Neural cell (in vitro differentiated cells): Measurements from ENCODE around the gene TPM2. TPM values are rescaled to one million over a fixed set of nuclear protein-coding genes. Genes with fewer than 3 reads are reported as not detected.

Source experiments
- H2AFZ ChIP-seq: fragments of 200-600, 300-800 bp; sonication (generic), shearing (Covaris generic); 2 replicates; pipeline ENCODE4 v1.6.0; 2014; ENCODE audit warnings: low read depth, mild to moderate bottlenecking, antibody characterized with exemption, low read length, moderate library complexity
- H3F3A ChIP-seq: fragments of 200-600 bp; shearing (Covaris generic); 2 replicates; pipeline ENCODE4 v1.6.1; 2016; ENCODE audit warnings: mild to moderate bottlenecking, moderate library complexity, mixed read lengths, antibody characterized with exemption, low read length; ENCODE audit not compliant: insufficient read depth, poor library complexity, severe bottlenecking
- H3K27ac ChIP-seq: fragments of 200-600, 300-800 bp; sonication (generic), shearing (Covaris generic); 2 replicates; pipeline ENCODE4 v1.5.1; 2014; ENCODE audit warnings: mild to moderate bottlenecking, low read length, moderate library complexity
- H3K27me3 ChIP-seq: fragments of 300-800, 200-600 bp; sonication (generic), shearing (Covaris generic); 2 replicates; pipeline ENCODE4 v1.6.0; 2014; ENCODE audit warnings: mild to moderate bottlenecking, low read depth, low read length, moderate library complexity; ENCODE audit not compliant: insufficient read depth
- H3K36me3 ChIP-seq: fragments of 300-800, 200-600 bp; sonication (generic), shearing (Covaris generic); 2 replicates; pipeline ENCODE4 v1.5.1; 2014; ENCODE audit warnings: mild to moderate bottlenecking, antibody characterized with exemption, low read length, moderate library complexity; ENCODE audit not compliant: insufficient read depth
- H3K4me2 ChIP-seq: fragments of 300-800, 200-600 bp; sonication (generic), shearing (Covaris generic); 2 replicates; pipeline ENCODE4 v1.6.0; 2014; ENCODE audit warnings: mild to moderate bottlenecking, low read length
- H3K4me3 ChIP-seq: fragments of 300-800, 200-600 bp; sonication (generic), shearing (Covaris generic); 2 replicates; pipeline ENCODE4 v1.5.1; 2014; ENCODE audit warnings: mild to moderate bottlenecking, low read length, moderate library complexity
- H3K79me2 ChIP-seq: fragments of 200-600 bp; shearing (Covaris generic); replicated peaks from 2 replicates; pipeline ENCODE4 v1.6.0; 2014; ENCODE audit warnings: mild to moderate bottlenecking, low read length, moderate library complexity; ENCODE audit not compliant: insufficient read depth
- H3K9ac ChIP-seq: fragments of 300-800, 200-600 bp; sonication (generic), shearing (Covaris generic); 2 replicates; pipeline ENCODE4 v1.6.1; 2016; ENCODE audit warnings: mild to moderate bottlenecking, low read length, mixed read lengths
- H3K9me2 ChIP-seq: fragments of 200-600 bp; shearing (Covaris generic); 2 replicates; pipeline ENCODE4 v1.6.1; 2016; ENCODE audit warnings: mild to moderate bottlenecking, low read length, mixed read lengths; ENCODE audit not compliant: insufficient read depth
- H3K9me3 ChIP-seq: fragments of 200-600, 300-800 bp; sonication (generic), shearing (Covaris generic); 2 replicates; pipeline ENCODE4 v1.6.1; 2016; ENCODE audit warnings: mild to moderate bottlenecking, mixed run types, low read length, moderate library complexity, mixed read lengths
- H4K20me1 ChIP-seq: fragments of 200-600 bp; shearing (Covaris generic); 2 replicates; pipeline ENCODE4 v1.6.1; 2016; ENCODE audit warnings: mild to moderate bottlenecking, mixed run types; ENCODE audit not compliant: insufficient read depth
- EP300 ChIP-seq: fragments of 450-650 bp; conservative IDR thresholded peaks from 2 replicates; pipeline ENCODE4 v1.6.1; 2014; ENCODE audit warnings: antibody characterized with exemption, mild to moderate bottlenecking, moderate library complexity; ENCODE audit not compliant: poor library complexity, severe bottlenecking
- EZH2 ChIP-seq: fragments of 200-600, 300-800 bp; shearing (Covaris generic), sonication (generic); IDR thresholded peaks from 2 replicates; pipeline ENCODE4 v1.6.1; 2014; ENCODE audit warnings: antibody characterized with exemption, low read length, borderline replicate concordance, mild to moderate bottlenecking; ENCODE audit not compliant: insufficient read depth, poor library complexity, severe bottlenecking
- MXI1 ChIP-seq: fragments of 450-650 bp; conservative IDR thresholded peaks from 2 replicates; pipeline ENCODE4 v1.6.1; 2014; ENCODE audit warnings: antibody characterized with exemption, mild to moderate bottlenecking; ENCODE audit not compliant: poor library complexity, severe bottlenecking
- POLR2AphosphoS5 ChIP-seq: IDR thresholded peaks from 2 replicates; pipeline ENCODE4 v1.6.1; 2012
- RAD21 ChIP-seq: fragments of 450-650 bp; conservative IDR thresholded peaks from 2 replicates; pipeline ENCODE4 v1.6.1; 2014; ENCODE audit warnings: antibody characterized with exemption, mild to moderate bottlenecking, moderate library complexity
- SMC3 ChIP-seq: fragments of 450-650 bp; conservative IDR thresholded peaks from 2 replicates; pipeline ENCODE4 v1.6.1; 2014; ENCODE audit warnings: antibody characterized with exemption, mild to moderate bottlenecking, moderate library complexity; ENCODE audit not compliant: poor library complexity
- TAF1 ChIP-seq: IDR thresholded peaks from 2 replicates; pipeline ENCODE4 v1.6.1; 2012; ENCODE audit warnings: low read depth
- polyA plus RNA-seq: library from polyadenylated mRNA; depleted of rRNA; stranded (reverse); fragments of >200 nt; gene quantifications from 2 replicates; pipeline ENCODE4 v1.2.3, GENCODE V29; 2014
- TF ChIP-seq, protein P1 (sequence below): IDR thresholded peaks from 2 replicates; pipeline ENCODE4 v1.6.1; 2012; ENCODE audit warnings: borderline replicate concordance
- TF ChIP-seq, protein P2 (sequence below): fragments of 450-650 bp; IDR thresholded peaks from 2 replicates; pipeline ENCODE4 v1.5.1; 2014; ENCODE audit warnings: antibody characterized with exemption, mild to moderate bottlenecking, moderate library complexity; ENCODE audit not compliant: poor library complexity, severe bottlenecking

The TPM2 gene
- polyA plus RNA-seq, 1 donor from 2014 or later = not detected

DNA sequence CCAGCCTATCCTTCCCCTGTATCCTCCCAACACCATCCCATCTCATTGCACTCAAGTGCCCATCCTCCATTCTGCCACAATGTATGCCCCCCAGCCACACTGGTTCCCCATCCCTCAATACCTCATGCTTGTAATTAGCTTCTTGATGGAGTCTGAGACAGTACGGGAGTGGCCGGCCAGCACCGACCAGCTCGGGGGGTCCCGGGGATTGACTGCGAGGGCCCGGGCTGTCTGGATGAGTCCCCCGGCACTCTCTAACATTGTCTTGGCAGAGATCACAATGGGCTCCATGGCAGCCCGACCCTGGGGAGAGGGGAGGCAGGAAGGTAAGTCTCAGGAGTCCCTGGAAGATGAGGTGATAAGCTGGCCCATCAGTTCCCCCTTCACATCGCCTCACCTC is 17.2 kb upstream of the TPM2 start:
- no peak overlapping the region for H3K4me2 ChIP-seq
- no peaks in the 10 kb centered on the region for H3K79me2 ChIP-seq
- peaks cover 12% of the 10 kb centered on the region for H3K36me3 ChIP-seq
- TF ChIP-seq, protein P1, sequence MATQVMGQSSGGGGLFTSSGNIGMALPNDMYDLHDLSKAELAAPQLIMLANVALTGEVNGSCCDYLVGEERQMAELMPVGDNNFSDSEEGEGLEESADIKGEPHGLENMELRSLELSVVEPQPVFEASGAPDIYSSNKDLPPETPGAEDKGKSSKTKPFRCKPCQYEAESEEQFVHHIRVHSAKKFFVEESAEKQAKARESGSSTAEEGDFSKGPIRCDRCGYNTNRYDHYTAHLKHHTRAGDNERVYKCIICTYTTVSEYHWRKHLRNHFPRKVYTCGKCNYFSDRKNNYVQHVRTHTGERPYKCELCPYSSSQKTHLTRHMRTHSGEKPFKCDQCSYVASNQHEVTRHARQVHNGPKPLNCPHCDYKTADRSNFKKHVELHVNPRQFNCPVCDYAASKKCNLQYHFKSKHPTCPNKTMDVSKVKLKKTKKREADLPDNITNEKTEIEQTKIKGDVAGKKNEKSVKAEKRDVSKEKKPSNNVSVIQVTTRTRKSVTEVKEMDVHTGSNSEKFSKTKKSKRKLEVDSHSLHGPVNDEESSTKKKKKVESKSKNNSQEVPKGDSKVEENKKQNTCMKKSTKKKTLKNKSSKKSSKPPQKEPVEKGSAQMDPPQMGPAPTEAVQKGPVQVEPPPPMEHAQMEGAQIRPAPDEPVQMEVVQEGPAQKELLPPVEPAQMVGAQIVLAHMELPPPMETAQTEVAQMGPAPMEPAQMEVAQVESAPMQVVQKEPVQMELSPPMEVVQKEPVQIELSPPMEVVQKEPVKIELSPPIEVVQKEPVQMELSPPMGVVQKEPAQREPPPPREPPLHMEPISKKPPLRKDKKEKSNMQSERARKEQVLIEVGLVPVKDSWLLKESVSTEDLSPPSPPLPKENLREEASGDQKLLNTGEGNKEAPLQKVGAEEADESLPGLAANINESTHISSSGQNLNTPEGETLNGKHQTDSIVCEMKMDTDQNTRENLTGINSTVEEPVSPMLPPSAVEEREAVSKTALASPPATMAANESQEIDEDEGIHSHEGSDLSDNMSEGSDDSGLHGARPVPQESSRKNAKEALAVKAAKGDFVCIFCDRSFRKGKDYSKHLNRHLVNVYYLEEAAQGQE = no peak
- TF ChIP-seq MXI1 (no peak), RAD21 (no peak), TAF1 (no peak), POLR2AphosphoS5 (no peak), EZH2 (no peak), SMC3 (no peak), EP300 (no peak)
- TF ChIP-seq, protein P2, sequence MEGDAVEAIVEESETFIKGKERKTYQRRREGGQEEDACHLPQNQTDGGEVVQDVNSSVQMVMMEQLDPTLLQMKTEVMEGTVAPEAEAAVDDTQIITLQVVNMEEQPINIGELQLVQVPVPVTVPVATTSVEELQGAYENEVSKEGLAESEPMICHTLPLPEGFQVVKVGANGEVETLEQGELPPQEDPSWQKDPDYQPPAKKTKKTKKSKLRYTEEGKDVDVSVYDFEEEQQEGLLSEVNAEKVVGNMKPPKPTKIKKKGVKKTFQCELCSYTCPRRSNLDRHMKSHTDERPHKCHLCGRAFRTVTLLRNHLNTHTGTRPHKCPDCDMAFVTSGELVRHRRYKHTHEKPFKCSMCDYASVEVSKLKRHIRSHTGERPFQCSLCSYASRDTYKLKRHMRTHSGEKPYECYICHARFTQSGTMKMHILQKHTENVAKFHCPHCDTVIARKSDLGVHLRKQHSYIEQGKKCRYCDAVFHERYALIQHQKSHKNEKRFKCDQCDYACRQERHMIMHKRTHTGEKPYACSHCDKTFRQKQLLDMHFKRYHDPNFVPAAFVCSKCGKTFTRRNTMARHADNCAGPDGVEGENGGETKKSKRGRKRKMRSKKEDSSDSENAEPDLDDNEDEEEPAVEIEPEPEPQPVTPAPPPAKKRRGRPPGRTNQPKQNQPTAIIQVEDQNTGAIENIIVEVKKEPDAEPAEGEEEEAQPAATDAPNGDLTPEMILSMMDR = no peak
- no peaks in the 10 kb centered on the region for H3F3A ChIP-seq
- no peak overlapping the region for H2AFZ ChIP-seq
- no peaks in the 10 kb centered on the region for H4K20me1 ChIP-seq
- H3K27ac ChIP-seq = no peak overlapping the region
- H3K9me3 ChIP-seq = no peaks in the 10 kb centered on the region
- no peak overlapping the region for H3K4me3 ChIP-seq
- no peaks in the 10 kb centered on the region for H3K27me3 ChIP-seq
- no peak overlapping the region for H3K9ac ChIP-seq
- H3K9me2 ChIP-seq = no peaks in the 10 kb centered on the region

DNA sequence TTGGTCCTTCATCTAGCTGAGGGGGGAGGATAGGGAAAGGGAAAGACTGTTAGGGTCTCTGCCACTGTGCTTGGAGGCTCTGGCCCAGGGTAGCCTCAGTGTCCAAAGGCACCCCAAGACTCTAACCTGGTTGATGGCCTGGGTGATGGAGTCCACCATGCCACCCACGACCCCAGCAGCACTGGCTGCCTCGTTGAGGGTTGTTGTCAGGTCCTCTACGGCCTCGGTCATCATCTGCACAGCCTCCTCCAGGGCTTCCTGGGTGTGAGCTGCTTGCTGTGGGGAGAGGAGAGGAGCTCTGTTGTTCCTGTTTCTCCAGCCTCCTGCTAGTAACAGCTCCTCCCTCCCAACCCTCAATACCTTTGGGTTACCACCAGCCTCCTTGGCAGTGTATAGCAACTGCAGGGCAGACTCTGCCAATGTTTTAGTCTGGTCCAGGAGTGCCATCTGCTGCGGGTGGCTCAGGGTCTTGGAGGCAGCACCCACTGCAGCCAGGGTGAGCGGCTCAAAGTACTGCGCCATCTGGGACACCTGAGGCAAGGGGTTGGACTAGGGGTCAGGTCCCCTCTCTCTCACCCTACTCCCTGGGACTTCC is 16.2 kb upstream of the TPM2 start:
- Histone ChIP-seq H3K9ac (no peak overlapping the region), H3K36me3 (peaks cover 9% of the 10 kb centered on the region), H3K4me2 (no peak overlapping the region), H3K4me3 (no peak overlapping the region), H3K27me3 (no peaks in the 10 kb centered on the region), H3F3A (no peaks in the 10 kb centered on the region), H3K79me2 (no peaks in the 10 kb centered on the region), H3K27ac (no peak overlapping the region), H2AFZ (no peak overlapping the region), H3K9me3 (no peaks in the 10 kb centered on the region), H3K9me2 (no peaks in the 10 kb centered on the region), H4K20me1 (no peaks in the 10 kb centered on the region)
- no peak for TF ChIP-seq SMC3
- TF ChIP-seq, protein P1 = no peak
- TF ChIP-seq POLR2AphosphoS5 = no peak
- TF ChIP-seq, protein P2 = no peak
- no peak for TF ChIP-seq EP300
- no peak for TF ChIP-seq TAF1
- no peak for TF ChIP-seq MXI1
- no peak for TF ChIP-seq RAD21
- TF ChIP-seq EZH2 = no peak
